Retinal pigment epithelial cell (primary cell): ENCODE results near the gene IFNAR1.

Experiments
- DNase-seq: peaks from one replicate; pipeline ENCODE4 v3.0.0-alpha.2; 2010; ENCODE audit warnings: low read depth
- H3K4me3 ChIP-seq: 2 replicates; pipeline ENCODE4 v1.5.1; 2011; ENCODE audit warnings: mild to moderate bottlenecking, low read length, control low read depth, moderate library complexity
- CTCF ChIP-seq: conservative IDR thresholded peaks from 2 replicates; pipeline ENCODE4 v1.5.1; 2011; ENCODE audit warnings: low read depth, low read length, control low read depth, inconsistent platforms

The IFNAR1 gene

GRCh38 chr21:33324291-33325221 lies at the start of gene IFNAR1:
Gene IFNAR1, plus strand, starts transcription at chr21:33324970. Its CDS starts 86 bp downstream, at chr21:33325056.
- no peak for TF ChIP-seq CTCF
- DNase-seq: peak; percentile 82
- peak within 1 kb of the TSS; percentile 93 for H3K4me3 ChIP-seq

GRCh38 chr21:33278721-33279120 lies 46.0 kb upstream of the IFNAR1 start:
- no peak overlapping the region for H3K4me3 ChIP-seq
- TF ChIP-seq CTCF: no peak
- no peak for DNase-seq

GRCh38 chr21:33279330-33279820 lies 45.4 kb upstream of the IFNAR1 start:
- TF ChIP-seq CTCF: no peak
- no peak for DNase-seq
- H3K4me3 ChIP-seq: no peak overlapping the region

GRCh38 chr21:33281096-33281652 lies 43.6 kb upstream of the IFNAR1 start:
- DNase-seq: no peak
- TF ChIP-seq CTCF: no peak
- no peak overlapping the region for H3K4me3 ChIP-seq

- no peak for TF ChIP-seq CTCF
- DNase-seq: no peak
- H3K4me3 ChIP-seq: no peak overlapping the region
Observed at GRCh38 chr21:33283203-33283602, 41.6 kb upstream of the IFNAR1 start.

GRCh38 chr21:33286076-33286475 lies 38.7 kb upstream of the IFNAR1 start:
- H3K4me3 ChIP-seq: no peak overlapping the region
- DNase-seq: no peak
- TF ChIP-seq CTCF: no peak
